Urinary bladder (tissue), 4 donors: ENCODE data around the gene NARF. TPM values are rescaled to one million over a fixed set of nuclear protein-coding genes. Genes with fewer than 3 reads are reported as not detected.
A peak's percentile ranks its signal among the peaks of the same experiment; 100 is the strongest.

Source experiments
- DNase-seq: peaks from one replicate; pipeline ENCODE4 v3.0.0-alpha.2; 2015; ENCODE audit errors: extremely low spot score
- H3K27ac ChIP-seq: one replicate; pipeline ENCODE4 v1.5.1; 2013; ENCODE audit warnings: low read depth, mild to moderate bottlenecking, moderate library complexity
- H3K36me3 ChIP-seq: one replicate; pipeline ENCODE4 v1.6.1; 2013; ENCODE audit warnings: mild to moderate bottlenecking, moderate library complexity; ENCODE audit not compliant: insufficient read depth
- H3K4me1 ChIP-seq: one replicate; pipeline ENCODE4 v1.6.1; 2013; ENCODE audit warnings: mild to moderate bottlenecking, moderate library complexity; ENCODE audit not compliant: insufficient read depth
- H3K4me3 ChIP-seq: one replicate; pipeline ENCODE4 v1.5.1; 2013; ENCODE audit warnings: low read depth, low read length
- WGBS: extraction: QIAGEN DNeasy Blood & Tissue Kit; methylation state at CpG from one replicate; pipeline ENCODE4 v1.1.7; 2013; 5-methylcytosine and 5-hydroxymethylcytosine counted together
- polyA plus RNA-seq: library from polyadenylated mRNA; stranded (reverse); fragments of 200-250 nt; gene quantifications from one replicate; pipeline ENCODE4 v1.2.3, GENCODE V29; 2013
- total RNA-seq: library from RNA; depleted of rRNA; stranded (reverse); fragments of >200 nt; gene quantifications from one replicate; pipeline ENCODE4 v1.2.3, GENCODE V29; 2014
- donor health status: healthy with polysubstance abuse.
- donor health status: healthy.

NARF gene
- total and polyA plus RNA-seq, 2 donors, result 32.4 to 64.2 TPM

DNA sequence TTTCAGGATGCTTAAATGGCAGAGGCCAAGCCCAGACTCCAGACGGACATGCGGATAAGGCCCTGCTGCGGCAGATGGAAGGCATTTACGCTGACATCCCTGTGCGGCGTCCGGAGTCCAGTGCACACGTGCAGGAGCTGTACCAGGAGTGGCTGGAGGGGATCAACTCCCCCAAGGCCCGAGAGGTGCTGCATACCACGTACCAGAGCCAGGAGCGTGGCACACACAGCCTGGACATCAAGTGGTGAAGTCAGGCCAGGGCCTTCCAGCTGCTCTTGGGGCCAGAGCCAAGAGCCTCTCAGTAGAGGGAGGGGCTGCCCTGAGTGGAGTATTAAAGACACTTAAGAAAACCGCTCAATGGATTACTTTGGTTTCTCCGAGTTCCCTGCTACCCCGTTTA is 29.4 kb downstream of the NARF start:
- peaks cover 1% of the 10 kb centered on the region for H3K4me1 ChIP-seq
- H3K4me3 ChIP-seq, result no peak overlapping the region
- 69% methylated on average over 14 of the region's 14 CpGs for WGBS
- no peak overlapping the region for H3K27ac ChIP-seq
- no peak for DNase-seq
- H3K36me3 ChIP-seq, result peaks cover 1% of the 10 kb centered on the region

DNA sequence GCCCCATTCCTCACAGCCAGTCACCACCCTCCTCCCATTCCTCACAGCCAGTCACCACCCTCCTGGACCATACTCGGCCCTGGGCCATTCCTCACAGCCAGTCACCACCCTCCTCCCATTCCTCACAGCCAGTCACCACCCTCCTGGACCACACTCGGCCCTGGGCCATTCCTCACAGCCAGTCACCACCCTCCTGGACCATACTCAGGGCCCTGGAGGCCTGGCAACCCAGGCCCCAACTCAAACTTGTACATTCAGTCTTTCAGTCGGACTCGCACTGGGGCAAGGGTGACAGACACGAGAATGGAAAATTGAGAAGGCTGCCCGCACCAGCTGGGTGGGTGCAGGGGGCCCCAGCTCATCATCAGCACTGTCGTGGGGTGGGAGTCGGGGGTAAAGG is 30.6 kb downstream of the NARF start:
- no peak overlapping the region for H3K4me3 ChIP-seq
- H3K36me3 ChIP-seq, result peaks cover 1% of the 10 kb centered on the region
- H3K27ac ChIP-seq, result no peak overlapping the region
- WGBS, result 59% methylated on average over 8 of the region's 8 CpGs
- peaks cover 1% of the 10 kb centered on the region for H3K4me1 ChIP-seq
- DNase-seq, result no peak

DNA sequence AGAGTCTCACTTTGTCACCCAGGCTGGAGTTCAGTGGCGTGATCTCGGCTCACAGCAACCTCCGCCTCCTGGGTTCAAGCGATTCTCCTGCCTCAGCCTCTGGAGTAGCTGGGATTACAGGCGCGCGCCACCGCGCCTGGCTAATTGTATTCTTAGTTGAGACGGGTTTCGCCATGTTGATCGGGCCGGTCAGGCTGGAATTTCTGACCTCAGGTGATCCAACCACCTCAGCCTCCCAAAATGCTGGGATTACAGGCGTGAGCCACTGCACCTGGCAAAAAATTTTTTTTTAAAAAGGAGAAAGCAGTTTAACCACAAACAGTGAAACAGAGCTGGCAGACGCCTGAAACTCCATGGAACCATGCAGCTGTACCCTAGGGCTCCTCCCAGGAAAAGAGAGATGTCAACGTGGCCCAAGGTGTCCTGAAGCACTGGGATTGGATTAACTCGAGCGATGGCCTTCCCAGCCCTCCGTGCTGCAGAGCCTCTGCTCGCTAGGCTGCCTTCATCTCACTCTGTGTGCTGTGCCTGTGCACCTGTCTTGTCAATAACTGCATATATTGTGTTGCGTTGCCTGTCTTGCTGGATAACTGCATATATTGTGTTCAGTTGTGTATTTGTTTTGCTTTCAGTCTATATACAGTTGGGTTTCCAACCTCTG is 31.4 kb downstream of the NARF start:
- Histone ChIP-seq H3K36me3 (no peaks in the 10 kb centered on the region), H3K27ac (no peak overlapping the region)

DNA sequence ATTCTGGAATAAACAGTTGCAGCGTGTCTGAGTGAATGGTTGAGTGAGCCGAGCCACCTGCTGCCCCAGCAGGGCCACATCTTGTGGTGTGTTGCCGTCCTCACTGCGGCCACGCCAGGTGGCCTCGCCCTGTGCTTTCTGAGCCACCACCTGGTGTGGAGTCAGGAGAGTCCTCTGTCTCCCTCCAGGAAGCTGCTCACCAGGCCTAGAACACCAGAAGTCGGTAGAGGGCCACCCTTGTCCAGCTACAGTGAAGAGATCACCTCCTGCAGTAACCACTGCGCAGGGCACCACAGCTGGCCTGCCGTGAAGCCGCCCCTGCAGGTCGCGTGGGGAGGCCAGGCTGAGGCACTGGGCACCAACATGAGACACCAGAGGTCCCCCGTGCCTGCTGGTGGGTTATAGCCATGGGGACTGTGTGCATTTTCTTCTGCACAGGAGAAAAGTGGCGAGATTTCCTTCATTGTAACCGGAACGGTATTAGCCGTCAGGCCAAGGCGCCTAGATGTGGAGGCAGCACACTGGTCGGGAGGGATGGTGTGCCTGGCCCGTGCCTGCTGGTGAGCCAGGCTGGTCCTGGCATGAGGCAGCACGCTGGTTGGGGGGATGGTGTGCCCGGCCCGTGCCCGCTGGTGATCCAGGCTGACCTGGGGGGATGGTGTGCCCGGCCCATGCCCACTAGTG is 32.1 kb downstream of the NARF start:
- Histone ChIP-seq H3K27ac (no peak overlapping the region), H3K36me3 (no peaks in the 10 kb centered on the region), H3K4me3 (no peak overlapping the region), H3K4me1 (peaks cover 1% of the 10 kb centered on the region)
- no peak for DNase-seq
- 83% methylated on average over 25 of the region's 25 CpGs for WGBS

More for the DNA sequence above, 31.4 kb downstream of the NARF start:
- no peak for DNase-seq
- Histone ChIP-seq H3K4me1 (peaks cover 1% of the 10 kb centered on the region), H3K4me3 (no peak overlapping the region)
- WGBS, result 89% methylated on average over 21 of the region's 21 CpGs

DNA sequence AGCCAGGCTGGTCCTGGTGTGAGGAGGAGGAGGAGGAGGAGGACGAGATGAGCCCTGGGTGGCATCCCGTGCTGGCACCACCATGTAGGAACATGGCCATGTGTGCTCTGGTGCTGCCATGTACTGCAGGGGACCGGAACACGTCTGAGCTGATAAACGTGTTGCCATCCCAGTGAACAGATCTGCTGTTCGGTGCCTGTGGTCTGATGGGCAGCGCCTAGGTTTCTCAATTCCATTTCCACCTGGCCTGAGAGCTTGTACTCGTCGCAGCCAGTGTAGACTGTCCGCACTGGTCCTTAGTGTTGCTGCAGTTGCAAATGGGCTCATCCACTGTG is 32.6 kb downstream of the NARF start:
- Histone ChIP-seq H3K27ac (no peak overlapping the region), H3K4me3 (no peak overlapping the region), H3K36me3 (no peaks in the 10 kb centered on the region), H3K4me1 (peaks cover 1% of the 10 kb centered on the region)
- WGBS, result 92% methylated on average over 10 of the region's 10 CpGs
- DNase-seq, result no peak

DNA sequence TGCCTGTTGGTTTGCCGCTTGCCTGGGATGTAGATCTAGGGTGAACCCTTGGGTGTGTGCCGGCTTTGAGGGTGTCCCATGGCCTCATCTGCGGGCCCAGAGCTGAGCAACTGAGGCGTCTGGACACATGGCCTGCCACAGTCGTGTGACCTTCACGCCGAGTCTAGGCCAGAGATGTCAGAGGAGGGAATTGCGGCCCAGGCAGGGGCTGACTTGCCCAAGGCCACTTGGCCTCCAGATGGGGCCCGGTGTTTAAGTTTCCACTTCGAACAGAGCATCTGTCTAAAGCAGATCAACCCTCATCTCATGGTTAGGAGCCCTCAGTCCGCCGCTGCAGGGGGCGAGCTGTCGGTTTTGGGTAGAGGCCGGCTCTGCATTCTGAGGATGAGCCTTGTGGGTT is 33.0 kb downstream of the NARF start:
- no peak overlapping the region for H3K4me3 ChIP-seq
- H3K27ac ChIP-seq, result no peak overlapping the region
- WGBS, result 90% methylated on average over 15 of the region's 15 CpGs
- no peaks in the 10 kb centered on the region for H3K36me3 ChIP-seq
- DNase-seq, result no peak
- peaks cover 1% of the 10 kb centered on the region for H3K4me1 ChIP-seq

DNA sequence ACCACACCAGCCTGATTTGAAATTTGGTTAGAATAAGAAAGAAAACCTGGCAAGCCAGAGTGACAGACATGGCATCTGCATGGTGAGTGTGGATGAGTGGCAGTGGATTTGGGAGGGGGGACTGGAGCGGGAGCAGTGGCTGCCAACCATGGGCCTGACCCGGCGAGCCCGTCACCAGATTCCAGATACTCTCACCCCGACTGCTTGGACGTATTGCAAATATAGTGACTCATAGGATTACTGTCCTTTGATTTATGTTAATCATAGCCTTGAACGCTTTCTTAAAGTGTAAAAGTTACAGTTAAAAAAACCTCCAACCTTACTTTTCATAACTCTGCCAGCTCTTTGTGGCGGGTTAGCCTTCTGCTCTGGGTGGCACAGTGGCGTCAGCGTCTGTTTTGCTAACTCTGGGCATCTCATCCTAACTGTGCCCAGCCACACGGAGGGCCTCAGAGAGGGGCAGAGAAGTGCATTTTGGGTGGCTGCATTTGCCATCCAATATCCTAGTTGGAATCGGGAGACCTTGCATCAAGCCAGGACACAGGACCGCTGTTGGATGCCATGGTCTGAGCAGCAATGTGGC is 34.2 kb downstream of the NARF start:
- Histone ChIP-seq H3K4me3 (no peak overlapping the region), H3K4me1 (no peaks in the 10 kb centered on the region), H3K36me3 (no peaks in the 10 kb centered on the region), H3K27ac (no peak overlapping the region)
- no peak for DNase-seq
- 59% methylated on average over 13 of the region's 13 CpGs for WGBS

DNA sequence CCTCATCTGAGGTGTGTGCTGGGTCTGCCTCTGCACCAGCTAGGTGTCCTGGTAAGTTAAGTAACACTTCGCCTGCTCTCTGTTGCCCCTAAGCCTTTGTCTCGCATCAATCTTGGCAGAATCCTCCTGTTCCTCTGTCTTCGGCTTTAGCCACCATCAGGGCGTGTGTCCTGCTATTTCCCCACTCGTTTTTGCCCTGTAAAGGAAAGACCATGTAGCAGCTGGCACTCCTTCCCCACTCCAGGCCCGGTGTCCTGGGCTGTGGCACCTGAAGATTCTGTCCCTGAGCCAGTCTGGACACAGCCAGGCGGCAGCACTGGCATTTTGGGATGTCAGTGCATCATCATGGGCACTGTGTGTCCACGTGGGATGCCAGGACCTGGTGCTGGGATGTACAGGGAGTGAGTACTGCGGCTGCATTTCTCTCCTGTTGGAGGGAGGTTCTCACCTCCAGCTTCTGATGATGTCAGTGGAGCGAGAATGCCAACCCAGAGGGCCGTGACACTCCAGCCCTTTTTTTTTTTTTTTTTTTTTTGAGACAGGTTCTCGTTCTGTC is 34.8 kb downstream of the NARF start:
- Histone ChIP-seq H3K36me3 (no peaks in the 10 kb centered on the region), H3K4me3 (no peak overlapping the region), H3K27ac (no peak overlapping the region), H3K4me1 (no peaks in the 10 kb centered on the region)
- no peak for DNase-seq
- WGBS, result 81% methylated on average over 12 of the region's 12 CpGs

DNA sequence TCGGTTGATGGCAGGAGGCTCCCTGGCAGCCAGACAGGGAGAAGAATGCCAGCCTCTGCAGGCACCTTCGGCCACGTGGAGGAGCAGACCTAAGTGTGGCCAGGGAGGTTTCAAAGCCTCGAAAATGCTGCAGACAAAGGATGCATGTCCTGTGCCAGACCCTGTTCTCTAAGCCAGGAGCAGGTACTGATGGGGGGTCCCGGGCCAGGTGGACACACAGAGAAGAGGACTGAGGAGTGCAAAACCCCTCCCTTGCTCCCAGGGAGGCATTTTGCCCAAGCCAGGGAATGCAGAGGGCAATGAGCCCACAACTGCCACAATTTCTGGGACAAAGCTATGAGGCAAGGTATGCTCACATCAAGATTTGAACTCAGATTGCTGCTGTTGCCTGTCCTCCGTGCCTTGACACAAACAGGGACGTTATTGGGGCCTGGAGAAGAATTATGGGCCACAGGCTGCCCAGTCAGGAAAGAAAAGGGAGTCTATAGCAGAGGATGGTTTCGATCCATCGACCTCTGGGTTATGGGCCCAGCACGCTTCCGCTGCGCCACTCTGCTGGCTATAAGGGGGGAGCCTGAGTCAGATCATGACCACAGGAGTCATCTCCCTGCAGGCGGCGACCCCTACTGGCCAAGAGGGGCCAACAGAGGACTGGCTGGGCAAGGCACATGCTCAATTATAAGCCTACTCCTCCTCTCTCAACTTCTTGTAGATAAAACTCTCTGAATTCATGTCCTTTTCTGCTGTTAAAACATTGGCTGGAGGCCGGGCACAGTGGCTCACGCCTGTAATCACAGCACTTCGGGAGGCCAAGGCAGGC is 35.9 kb downstream of the NARF start:
- Histone ChIP-seq H3K4me1 (no peaks in the 10 kb centered on the region), H3K27ac (no peak overlapping the region), H3K36me3 (no peaks in the 10 kb centered on the region), H3K4me3 (no peak overlapping the region)
- 8% methylated on average over 17 of the region's 17 CpGs for WGBS
- peak; percentile 49 for DNase-seq

DNA sequence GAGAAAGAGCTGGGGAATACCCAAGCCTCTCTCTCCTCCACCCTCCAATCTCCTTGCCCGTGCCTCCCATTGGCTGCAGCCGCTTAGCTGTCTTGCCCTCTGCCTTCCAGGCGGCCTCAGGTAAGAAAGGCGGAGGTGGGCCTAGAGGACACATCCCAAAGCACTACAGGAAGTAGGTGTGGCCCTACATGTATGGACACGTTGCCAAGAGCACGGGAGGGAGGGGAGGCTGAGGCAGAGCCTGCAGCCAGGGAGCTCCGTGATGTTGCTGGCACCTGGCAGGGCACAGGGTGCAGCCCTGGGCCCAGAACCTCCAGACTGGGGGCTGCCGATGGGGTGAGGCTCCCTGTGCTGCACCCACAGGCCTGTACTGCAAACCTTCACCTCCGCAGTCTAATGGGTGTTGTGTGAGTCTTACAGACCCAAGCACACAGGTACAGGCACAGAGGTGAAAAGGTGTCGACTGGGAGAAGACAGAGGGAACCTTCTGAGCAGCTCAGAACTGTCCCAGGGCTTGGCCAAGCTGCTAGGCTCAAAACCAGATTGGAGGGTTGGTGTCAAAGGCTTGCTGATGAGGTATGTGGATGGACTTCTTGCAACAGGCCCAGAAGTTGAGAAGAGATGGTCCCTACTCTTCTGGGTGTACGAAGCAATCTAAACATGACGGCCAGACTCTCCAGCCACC is 37.4 kb downstream of the NARF start:
- DNase-seq, result no peak
- Histone ChIP-seq H3K4me3 (no peak overlapping the region), H3K27ac (peak overlapping the region; percentile 13), H3K4me1 (no peaks in the 10 kb centered on the region), H3K36me3 (no peaks in the 10 kb centered on the region)
- WGBS, result 61% methylated on average over 12 of the region's 12 CpGs

DNA sequence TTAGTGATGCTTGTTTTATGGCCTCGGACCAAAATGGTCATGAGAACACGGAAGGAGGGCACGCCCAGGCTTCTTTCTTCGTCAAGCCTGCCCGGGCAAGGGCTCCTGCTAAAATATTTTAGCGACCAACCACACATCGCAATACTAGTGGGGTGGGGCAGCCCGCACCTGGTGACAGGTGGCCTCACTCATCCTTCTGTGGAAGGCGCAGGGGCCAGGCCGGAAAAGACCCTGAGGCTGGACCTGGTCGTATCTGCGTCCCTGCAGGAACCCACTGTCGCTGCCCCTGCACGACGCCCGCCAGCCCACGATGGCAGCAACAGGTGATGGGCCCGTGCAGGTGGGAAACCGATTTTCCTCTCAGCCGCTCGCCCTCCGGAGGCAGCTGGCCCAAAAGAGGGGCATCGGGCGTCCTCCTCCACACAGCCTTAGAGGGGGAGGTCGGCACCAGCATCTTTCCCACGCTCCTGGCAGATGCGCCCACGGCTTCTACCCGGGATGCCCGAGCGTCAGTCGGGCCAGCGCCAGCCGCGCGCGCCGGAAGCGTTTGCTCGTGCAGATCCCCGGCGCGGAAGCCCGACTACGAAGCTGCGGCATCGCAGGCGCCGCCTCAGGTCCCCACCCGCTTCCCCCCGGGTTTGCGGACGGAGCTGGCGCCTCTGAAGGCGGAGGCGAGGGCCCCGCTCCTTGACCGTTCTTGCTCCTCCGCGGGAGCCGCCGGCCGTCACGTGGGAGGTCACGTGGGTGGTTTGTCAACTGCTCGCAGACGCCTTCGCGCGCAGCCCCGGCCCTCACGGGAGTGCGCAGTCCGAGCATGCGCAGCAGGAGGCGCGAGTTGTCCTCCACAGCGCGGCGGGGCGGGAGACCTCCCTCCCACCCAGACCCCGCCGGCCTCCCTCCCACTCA is 38.2 kb downstream of the NARF start:
- Histone ChIP-seq H3K4me3 (peak overlapping the region; percentile 53), H3K36me3 (no peaks in the 10 kb centered on the region), H3K27ac (peak overlapping the region; percentile 81), H3K4me1 (no peaks in the 10 kb centered on the region)
- DNase-seq, result peak; percentile 82
- WGBS, result 7% methylated on average over 83 of the region's 83 CpGs
